Neural cell (in vitro differentiated cells): Measurements from ENCODE around the gene CCDC12. TPM values are rescaled to one million over a fixed set of nuclear protein-coding genes. Genes with fewer than 3 reads are reported as not detected.
A peak's percentile ranks its signal among the peaks of the same experiment; 100 is the strongest.

Experiments
- H2AFZ ChIP-seq: fragments of 200-600, 300-800 bp; sonication (generic), shearing (Covaris generic); 2 replicates; pipeline ENCODE4 v1.6.0; 2014; ENCODE audit warnings: low read depth, mild to moderate bottlenecking, antibody characterized with exemption, low read length, moderate library complexity
- H3F3A ChIP-seq: fragments of 200-600 bp; shearing (Covaris generic); 2 replicates; pipeline ENCODE4 v1.6.1; 2016; ENCODE audit warnings: mild to moderate bottlenecking, moderate library complexity, mixed read lengths, antibody characterized with exemption, low read length; ENCODE audit not compliant: insufficient read depth, poor library complexity, severe bottlenecking
- H3K27ac ChIP-seq: fragments of 200-600, 300-800 bp; sonication (generic), shearing (Covaris generic); 2 replicates; pipeline ENCODE4 v1.5.1; 2014; ENCODE audit warnings: mild to moderate bottlenecking, low read length, moderate library complexity
- H3K27me3 ChIP-seq: fragments of 300-800, 200-600 bp; sonication (generic), shearing (Covaris generic); 2 replicates; pipeline ENCODE4 v1.6.0; 2014; ENCODE audit warnings: mild to moderate bottlenecking, low read depth, low read length, moderate library complexity; ENCODE audit not compliant: insufficient read depth
- H3K36me3 ChIP-seq: fragments of 300-800, 200-600 bp; sonication (generic), shearing (Covaris generic); 2 replicates; pipeline ENCODE4 v1.5.1; 2014; ENCODE audit warnings: mild to moderate bottlenecking, antibody characterized with exemption, low read length, moderate library complexity; ENCODE audit not compliant: insufficient read depth
- H3K4me2 ChIP-seq: fragments of 300-800, 200-600 bp; sonication (generic), shearing (Covaris generic); 2 replicates; pipeline ENCODE4 v1.6.0; 2014; ENCODE audit warnings: mild to moderate bottlenecking, low read length
- H3K4me3 ChIP-seq: fragments of 300-800, 200-600 bp; sonication (generic), shearing (Covaris generic); 2 replicates; pipeline ENCODE4 v1.5.1; 2014; ENCODE audit warnings: mild to moderate bottlenecking, low read length, moderate library complexity
- H3K79me2 ChIP-seq: fragments of 200-600 bp; shearing (Covaris generic); replicated peaks from 2 replicates; pipeline ENCODE4 v1.6.0; 2014; ENCODE audit warnings: mild to moderate bottlenecking, low read length, moderate library complexity; ENCODE audit not compliant: insufficient read depth
- H3K9ac ChIP-seq: fragments of 300-800, 200-600 bp; sonication (generic), shearing (Covaris generic); 2 replicates; pipeline ENCODE4 v1.6.1; 2016; ENCODE audit warnings: mild to moderate bottlenecking, low read length, mixed read lengths
- H3K9me2 ChIP-seq: fragments of 200-600 bp; shearing (Covaris generic); 2 replicates; pipeline ENCODE4 v1.6.1; 2016; ENCODE audit warnings: mild to moderate bottlenecking, low read length, mixed read lengths; ENCODE audit not compliant: insufficient read depth
- H3K9me3 ChIP-seq: fragments of 200-600, 300-800 bp; sonication (generic), shearing (Covaris generic); 2 replicates; pipeline ENCODE4 v1.6.1; 2016; ENCODE audit warnings: mild to moderate bottlenecking, mixed run types, low read length, moderate library complexity, mixed read lengths
- H4K20me1 ChIP-seq: fragments of 200-600 bp; shearing (Covaris generic); 2 replicates; pipeline ENCODE4 v1.6.1; 2016; ENCODE audit warnings: mild to moderate bottlenecking, mixed run types; ENCODE audit not compliant: insufficient read depth
- EP300 ChIP-seq: fragments of 450-650 bp; conservative IDR thresholded peaks from 2 replicates; pipeline ENCODE4 v1.6.1; 2014; ENCODE audit warnings: antibody characterized with exemption, mild to moderate bottlenecking, moderate library complexity; ENCODE audit not compliant: poor library complexity, severe bottlenecking
- EZH2 ChIP-seq: fragments of 200-600, 300-800 bp; shearing (Covaris generic), sonication (generic); IDR thresholded peaks from 2 replicates; pipeline ENCODE4 v1.6.1; 2014; ENCODE audit warnings: antibody characterized with exemption, low read length, borderline replicate concordance, mild to moderate bottlenecking; ENCODE audit not compliant: insufficient read depth, poor library complexity, severe bottlenecking
- SMC3 ChIP-seq: fragments of 450-650 bp; conservative IDR thresholded peaks from 2 replicates; pipeline ENCODE4 v1.6.1; 2014; ENCODE audit warnings: antibody characterized with exemption, mild to moderate bottlenecking, moderate library complexity; ENCODE audit not compliant: poor library complexity
- TAF1 ChIP-seq: IDR thresholded peaks from 2 replicates; pipeline ENCODE4 v1.6.1; 2012; ENCODE audit warnings: low read depth
- polyA plus RNA-seq: library from polyadenylated mRNA; depleted of rRNA; stranded (reverse); fragments of >200 nt; gene quantifications from 2 replicates; pipeline ENCODE4 v1.2.3, GENCODE V29; 2014
- TF ChIP-seq, protein P1 (sequence below): fragments of 450-650 bp; IDR thresholded peaks from 2 replicates; pipeline ENCODE4 v1.5.1; 2014; ENCODE audit warnings: antibody characterized with exemption, mild to moderate bottlenecking, moderate library complexity; ENCODE audit not compliant: poor library complexity, severe bottlenecking
- TF ChIP-seq, protein P2 (sequence below): IDR thresholded peaks from 2 replicates; pipeline ENCODE4 v1.6.1; 2012; ENCODE audit warnings: borderline replicate concordance

The CCDC12 gene
- polyA plus RNA-seq, 1 donor from 2014 or later = 46.4 TPM

DNA sequence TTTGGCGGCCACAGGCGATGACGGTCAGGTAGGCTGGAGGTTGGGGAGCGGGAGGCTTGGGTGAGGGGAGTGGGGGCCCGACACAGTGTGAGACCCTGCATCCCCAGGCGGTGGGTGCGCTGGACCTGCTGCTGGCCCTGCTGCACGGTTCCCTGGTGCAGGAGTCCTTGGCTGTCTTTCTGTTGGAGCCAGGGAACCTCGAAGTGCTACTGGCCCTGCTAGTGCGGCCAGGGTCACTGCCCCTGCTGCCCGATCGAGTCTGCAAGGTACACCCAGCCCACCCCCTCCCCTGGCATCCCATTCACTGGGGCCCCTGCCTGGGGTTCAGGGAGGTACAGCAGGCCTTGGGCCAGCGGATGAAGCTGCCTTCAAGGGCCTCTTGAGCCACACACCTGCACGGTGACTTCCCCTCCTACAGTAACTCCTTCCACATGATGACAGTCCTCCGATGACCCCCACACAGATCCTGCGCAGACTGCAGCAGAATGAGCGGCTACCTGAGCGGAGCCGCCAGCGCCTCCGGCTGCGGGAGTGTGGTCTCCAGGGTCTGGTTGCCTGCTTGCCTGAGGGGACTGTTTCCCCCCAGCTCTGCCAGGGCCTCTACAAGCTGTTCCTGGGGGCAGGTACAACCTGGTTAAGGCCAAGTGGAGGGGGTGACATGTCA, 22.4 kb upstream of the CCDC12 start:
- Histone ChIP-seq H3K9me2 (no peaks in the 10 kb centered on the region), H4K20me1 (no peaks in the 10 kb centered on the region), H3K79me2 (no peaks in the 10 kb centered on the region), H3F3A (no peaks in the 10 kb centered on the region), H2AFZ (no peak overlapping the region), H3K9me3 (no peaks in the 10 kb centered on the region), H3K36me3 (no peaks in the 10 kb centered on the region), H3K27ac (no peak overlapping the region), H3K4me3 (no peak overlapping the region), H3K9ac (no peak overlapping the region), H3K4me2 (no peak overlapping the region), H3K27me3 (no peaks in the 10 kb centered on the region)
- TF ChIP-seq EP300 = no peak
- no peak for TF ChIP-seq SMC3
- TF ChIP-seq, protein P1, sequence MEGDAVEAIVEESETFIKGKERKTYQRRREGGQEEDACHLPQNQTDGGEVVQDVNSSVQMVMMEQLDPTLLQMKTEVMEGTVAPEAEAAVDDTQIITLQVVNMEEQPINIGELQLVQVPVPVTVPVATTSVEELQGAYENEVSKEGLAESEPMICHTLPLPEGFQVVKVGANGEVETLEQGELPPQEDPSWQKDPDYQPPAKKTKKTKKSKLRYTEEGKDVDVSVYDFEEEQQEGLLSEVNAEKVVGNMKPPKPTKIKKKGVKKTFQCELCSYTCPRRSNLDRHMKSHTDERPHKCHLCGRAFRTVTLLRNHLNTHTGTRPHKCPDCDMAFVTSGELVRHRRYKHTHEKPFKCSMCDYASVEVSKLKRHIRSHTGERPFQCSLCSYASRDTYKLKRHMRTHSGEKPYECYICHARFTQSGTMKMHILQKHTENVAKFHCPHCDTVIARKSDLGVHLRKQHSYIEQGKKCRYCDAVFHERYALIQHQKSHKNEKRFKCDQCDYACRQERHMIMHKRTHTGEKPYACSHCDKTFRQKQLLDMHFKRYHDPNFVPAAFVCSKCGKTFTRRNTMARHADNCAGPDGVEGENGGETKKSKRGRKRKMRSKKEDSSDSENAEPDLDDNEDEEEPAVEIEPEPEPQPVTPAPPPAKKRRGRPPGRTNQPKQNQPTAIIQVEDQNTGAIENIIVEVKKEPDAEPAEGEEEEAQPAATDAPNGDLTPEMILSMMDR = peak; percentile 2
- no peak for TF ChIP-seq EZH2
- TF ChIP-seq TAF1 = no peak

DNA sequence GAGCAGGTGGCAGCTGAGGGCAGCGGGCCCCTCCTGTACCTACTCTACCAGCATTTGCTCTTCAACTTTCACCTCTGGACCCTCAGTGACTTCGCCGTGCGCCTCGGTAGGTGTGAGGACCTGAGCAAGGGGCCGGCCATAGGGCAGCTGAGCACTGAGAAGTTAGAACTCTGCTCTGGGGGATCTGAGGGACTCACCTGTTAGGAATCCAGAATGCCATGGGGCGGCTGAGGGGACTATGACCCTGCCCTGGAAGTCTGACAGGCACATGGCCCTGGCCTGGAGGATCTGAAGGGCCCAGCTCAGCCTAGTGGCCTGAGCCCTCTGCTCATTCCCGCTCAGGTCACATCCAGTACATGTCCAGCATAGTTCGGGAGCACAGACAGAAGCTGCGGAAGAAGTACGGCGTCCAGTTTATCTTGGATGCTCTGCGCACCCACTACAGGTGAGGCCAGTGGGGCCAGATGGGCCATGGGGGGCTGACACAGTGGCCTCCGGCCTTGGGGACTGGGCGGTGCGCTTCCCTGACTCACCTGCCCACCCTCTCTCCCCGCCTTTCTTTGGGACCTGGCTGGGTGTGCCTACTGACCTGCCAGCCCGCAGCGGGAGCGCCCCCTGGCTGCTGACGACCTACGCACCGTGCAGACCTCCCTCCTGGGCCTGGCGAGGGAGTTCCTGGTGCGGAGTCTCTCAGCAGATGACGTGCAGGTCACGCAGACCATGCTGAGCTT, 21.7 kb upstream of the CCDC12 start:
- H3K79me2 ChIP-seq = no peaks in the 10 kb centered on the region
- H3K9ac ChIP-seq = no peak overlapping the region
- H3K4me2 ChIP-seq = no peak overlapping the region
- no peaks in the 10 kb centered on the region for H3K9me2 ChIP-seq
- no peaks in the 10 kb centered on the region for H3K9me3 ChIP-seq
- no peak overlapping the region for H2AFZ ChIP-seq
- no peaks in the 10 kb centered on the region for H4K20me1 ChIP-seq
- H3K36me3 ChIP-seq = no peaks in the 10 kb centered on the region
- H3F3A ChIP-seq = no peaks in the 10 kb centered on the region
- H3K27me3 ChIP-seq = no peaks in the 10 kb centered on the region
- H3K4me3 ChIP-seq = no peak overlapping the region
- TF ChIP-seq, protein P1 = peak; percentile 37
- TF ChIP-seq, protein P2, sequence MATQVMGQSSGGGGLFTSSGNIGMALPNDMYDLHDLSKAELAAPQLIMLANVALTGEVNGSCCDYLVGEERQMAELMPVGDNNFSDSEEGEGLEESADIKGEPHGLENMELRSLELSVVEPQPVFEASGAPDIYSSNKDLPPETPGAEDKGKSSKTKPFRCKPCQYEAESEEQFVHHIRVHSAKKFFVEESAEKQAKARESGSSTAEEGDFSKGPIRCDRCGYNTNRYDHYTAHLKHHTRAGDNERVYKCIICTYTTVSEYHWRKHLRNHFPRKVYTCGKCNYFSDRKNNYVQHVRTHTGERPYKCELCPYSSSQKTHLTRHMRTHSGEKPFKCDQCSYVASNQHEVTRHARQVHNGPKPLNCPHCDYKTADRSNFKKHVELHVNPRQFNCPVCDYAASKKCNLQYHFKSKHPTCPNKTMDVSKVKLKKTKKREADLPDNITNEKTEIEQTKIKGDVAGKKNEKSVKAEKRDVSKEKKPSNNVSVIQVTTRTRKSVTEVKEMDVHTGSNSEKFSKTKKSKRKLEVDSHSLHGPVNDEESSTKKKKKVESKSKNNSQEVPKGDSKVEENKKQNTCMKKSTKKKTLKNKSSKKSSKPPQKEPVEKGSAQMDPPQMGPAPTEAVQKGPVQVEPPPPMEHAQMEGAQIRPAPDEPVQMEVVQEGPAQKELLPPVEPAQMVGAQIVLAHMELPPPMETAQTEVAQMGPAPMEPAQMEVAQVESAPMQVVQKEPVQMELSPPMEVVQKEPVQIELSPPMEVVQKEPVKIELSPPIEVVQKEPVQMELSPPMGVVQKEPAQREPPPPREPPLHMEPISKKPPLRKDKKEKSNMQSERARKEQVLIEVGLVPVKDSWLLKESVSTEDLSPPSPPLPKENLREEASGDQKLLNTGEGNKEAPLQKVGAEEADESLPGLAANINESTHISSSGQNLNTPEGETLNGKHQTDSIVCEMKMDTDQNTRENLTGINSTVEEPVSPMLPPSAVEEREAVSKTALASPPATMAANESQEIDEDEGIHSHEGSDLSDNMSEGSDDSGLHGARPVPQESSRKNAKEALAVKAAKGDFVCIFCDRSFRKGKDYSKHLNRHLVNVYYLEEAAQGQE = no peak
- H3K27ac ChIP-seq = no peak overlapping the region
